ENCODE measurements around the gene SPANXB1. TPM values are rescaled to one million over a fixed set of nuclear protein-coding genes. Genes with fewer than 3 reads are reported as not detected.
"Not testable (repeated sequence)": the region's sequence is repeated elsewhere in the genome, so short reads cannot be mapped to it uniquely, and the experiment has no call there.

The SPANXB1 gene
- total RNA-seq, 1 donor from 2014 or later, result not detected

DNA sequence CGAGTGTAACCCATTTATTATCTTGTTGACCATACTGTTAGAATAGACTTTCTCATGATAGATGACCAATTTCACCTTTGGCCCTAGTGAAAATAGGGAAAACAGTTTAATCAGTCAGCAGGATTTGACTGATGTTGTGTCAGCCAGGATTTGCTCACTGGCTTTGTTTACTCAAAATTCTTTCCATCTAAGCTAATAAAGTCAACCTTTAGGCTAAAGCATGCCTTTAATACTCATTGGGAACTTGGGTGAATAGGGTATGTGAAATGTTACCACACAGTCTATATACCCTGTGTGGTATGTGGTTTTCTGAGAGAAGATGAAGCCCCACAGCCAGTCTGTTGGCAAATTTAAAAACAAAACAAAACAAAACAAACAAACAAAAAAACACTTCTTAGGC lies 18.7 kb upstream of the SPANXB1 start:
- Mint-ChIP-seq H3K4me1 (ENCODE audit: low read depth, unreplicated experiment) (no peaks in the 10 kb centered on the region), H3K4me3 (ENCODE audit: unreplicated experiment) (no peak overlapping the region), H3K27me3 (ENCODE audit: unreplicated experiment) (no peaks in the 10 kb centered on the region), H3K36me3 (ENCODE audit: unreplicated experiment) (no peaks in the 10 kb centered on the region), H3K27ac (ENCODE audit: unreplicated experiment) (no peak overlapping the region), H3K9me3 (ENCODE audit: unreplicated experiment) (no peaks in the 10 kb centered on the region)
- DNase-seq, result no peak
- TF ChIP-seq, protein P1, sequence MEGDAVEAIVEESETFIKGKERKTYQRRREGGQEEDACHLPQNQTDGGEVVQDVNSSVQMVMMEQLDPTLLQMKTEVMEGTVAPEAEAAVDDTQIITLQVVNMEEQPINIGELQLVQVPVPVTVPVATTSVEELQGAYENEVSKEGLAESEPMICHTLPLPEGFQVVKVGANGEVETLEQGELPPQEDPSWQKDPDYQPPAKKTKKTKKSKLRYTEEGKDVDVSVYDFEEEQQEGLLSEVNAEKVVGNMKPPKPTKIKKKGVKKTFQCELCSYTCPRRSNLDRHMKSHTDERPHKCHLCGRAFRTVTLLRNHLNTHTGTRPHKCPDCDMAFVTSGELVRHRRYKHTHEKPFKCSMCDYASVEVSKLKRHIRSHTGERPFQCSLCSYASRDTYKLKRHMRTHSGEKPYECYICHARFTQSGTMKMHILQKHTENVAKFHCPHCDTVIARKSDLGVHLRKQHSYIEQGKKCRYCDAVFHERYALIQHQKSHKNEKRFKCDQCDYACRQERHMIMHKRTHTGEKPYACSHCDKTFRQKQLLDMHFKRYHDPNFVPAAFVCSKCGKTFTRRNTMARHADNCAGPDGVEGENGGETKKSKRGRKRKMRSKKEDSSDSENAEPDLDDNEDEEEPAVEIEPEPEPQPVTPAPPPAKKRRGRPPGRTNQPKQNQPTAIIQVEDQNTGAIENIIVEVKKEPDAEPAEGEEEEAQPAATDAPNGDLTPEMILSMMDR (IDR thresholded peaks at IDR 0.05; ENCODE audit: partially characterized antibody, unreplicated experiment), result no peak

- H3K4me1 Mint-ChIP-seq (ENCODE audit: low read depth, unreplicated experiment); H3K36me3 Mint-ChIP-seq (ENCODE audit: unreplicated experiment); DNase-seq; H3K27me3 Mint-ChIP-seq (ENCODE audit: unreplicated experiment); H3K9me3 Mint-ChIP-seq (ENCODE audit: unreplicated experiment); H3K4me3 Mint-ChIP-seq (ENCODE audit: unreplicated experiment); H3K27ac Mint-ChIP-seq (ENCODE audit: unreplicated experiment): not testable (repeated sequence)
Observed at GRCh38 chrX:141005243-141005642, 2.8 kb downstream of the SPANXB1 start.

GRCh38 chrX:141044246-141044645 lies 41.9 kb downstream of the SPANXB1 start:
- H3K36me3 Mint-ChIP-seq (ENCODE audit: unreplicated experiment); DNase-seq; H3K4me3 Mint-ChIP-seq (ENCODE audit: unreplicated experiment); H3K27me3 Mint-ChIP-seq (ENCODE audit: unreplicated experiment); H3K9me3 Mint-ChIP-seq (ENCODE audit: unreplicated experiment); H3K27ac Mint-ChIP-seq (ENCODE audit: unreplicated experiment); H3K4me1 Mint-ChIP-seq (ENCODE audit: low read depth, unreplicated experiment): not testable (repeated sequence)

GRCh38 chrX:141049878-141050277 lies 47.5 kb downstream of the SPANXB1 start:
- not testable (repeated sequence) for H3K27me3 Mint-ChIP-seq (ENCODE audit: unreplicated experiment); H3K36me3 Mint-ChIP-seq (ENCODE audit: unreplicated experiment); H3K4me1 Mint-ChIP-seq (ENCODE audit: low read depth, unreplicated experiment); H3K4me3 Mint-ChIP-seq (ENCODE audit: unreplicated experiment); H3K9me3 Mint-ChIP-seq (ENCODE audit: unreplicated experiment); H3K27ac Mint-ChIP-seq (ENCODE audit: unreplicated experiment); DNase-seq

GRCh38 chrX:141052098-141052497 lies 49.7 kb downstream of the SPANXB1 start:
- not testable (repeated sequence) for H3K9me3 Mint-ChIP-seq (ENCODE audit: unreplicated experiment); H3K4me3 Mint-ChIP-seq (ENCODE audit: unreplicated experiment); H3K27me3 Mint-ChIP-seq (ENCODE audit: unreplicated experiment); H3K36me3 Mint-ChIP-seq (ENCODE audit: unreplicated experiment); H3K4me1 Mint-ChIP-seq (ENCODE audit: low read depth, unreplicated experiment); H3K27ac Mint-ChIP-seq (ENCODE audit: unreplicated experiment)
- DNase-seq, result peak; percentile 4

Other genes with a start within 250 kb of the SPANXB1 start
- 39.1 TPM for gene LDOC1, start 174.5 kb downstream of the SPANXB1 start, total RNA-seq (ENCODE audit: unreplicated experiment)
- not detected for gene SPANXC, start 239.9 kb downstream of the SPANXB1 start, total RNA-seq (ENCODE audit: unreplicated experiment)

All from glutamatergic neuron (in vitro differentiated cells).